DLD1 (cell line): ENCODE results near the gene VEGFB.

Experiments used
- in situ Hi-C: cut with HindIII; loops from 2 replicates; pipeline ENCODE4 v1.10.0; 2017; ENCODE audit warnings: low sequenced_read_pairs

VEGFB gene, protein sequence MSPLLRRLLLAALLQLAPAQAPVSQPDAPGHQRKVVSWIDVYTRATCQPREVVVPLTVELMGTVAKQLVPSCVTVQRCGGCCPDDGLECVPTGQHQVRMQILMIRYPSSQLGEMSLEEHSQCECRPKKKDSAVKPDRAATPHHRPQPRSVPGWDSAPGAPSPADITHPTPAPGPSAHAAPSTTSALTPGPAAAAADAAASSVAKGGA

DNA sequence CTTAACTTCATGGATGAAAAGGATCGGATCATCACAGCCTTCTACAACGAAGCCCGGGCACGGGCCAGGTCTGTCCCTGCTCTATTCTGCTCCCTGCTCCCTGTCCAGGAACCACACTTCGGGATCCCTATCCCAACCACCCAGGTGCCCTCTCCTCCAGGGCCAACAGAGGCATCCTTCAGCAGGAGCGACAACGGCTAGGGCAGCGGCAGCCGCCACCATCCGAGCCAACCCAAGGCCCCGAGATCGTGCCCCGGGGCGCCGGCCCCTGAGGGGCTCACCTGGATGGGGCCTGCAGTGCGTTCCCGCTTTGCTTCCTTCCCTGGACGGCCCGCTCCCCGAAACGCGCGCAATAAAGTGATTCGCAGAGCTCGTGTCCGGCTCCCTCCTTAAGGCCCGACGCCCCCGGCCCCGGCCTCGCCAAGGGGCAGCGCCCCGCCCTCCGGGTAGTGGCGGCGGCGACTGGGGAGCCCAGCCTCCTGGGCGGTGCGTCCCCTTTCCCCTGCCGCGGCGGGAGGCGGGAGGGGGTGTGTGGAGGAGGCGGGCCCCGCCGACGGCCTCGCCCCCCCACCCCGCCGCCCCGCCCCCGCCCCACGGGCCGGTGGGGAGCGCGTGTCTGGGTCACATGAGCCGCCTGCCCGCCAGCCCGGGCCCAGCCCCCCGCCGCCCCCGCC is at the start of gene VEGFB:
Gene VEGFB, plus strand, starts transcription at position 672 of the 674 bp plus-strand sequence. CDS start 250 bp downstream, outside the sequence.
- in situ Hi-C loops, result no loop called here

DNA sequence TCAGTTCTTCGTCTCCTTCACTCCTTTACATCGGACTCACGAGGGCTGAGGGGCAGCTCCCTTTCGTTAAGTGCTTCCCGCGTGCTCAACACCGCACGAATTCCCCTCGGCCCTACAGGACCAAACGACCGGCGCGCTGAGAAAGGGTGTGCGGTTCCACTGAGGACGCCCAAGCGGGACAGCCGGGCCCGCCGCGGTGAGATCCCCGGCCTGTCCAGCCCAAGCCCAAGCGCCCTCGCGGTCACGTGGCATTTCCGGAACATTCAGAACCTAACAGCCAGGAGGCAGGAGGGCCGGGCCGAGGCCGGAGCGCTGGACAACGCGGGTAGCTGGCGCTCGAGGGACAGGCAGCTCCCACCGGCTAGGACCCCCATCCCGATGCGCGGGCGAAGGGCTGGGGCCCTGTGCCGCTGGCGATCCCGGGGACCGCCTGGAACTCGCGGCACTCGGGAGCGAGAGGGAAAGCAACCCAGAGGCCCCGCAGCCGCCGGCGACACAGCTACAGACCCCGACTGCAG is 49.1 kb upstream of the VEGFB start:
- in situ Hi-C loops, result no loop called here

DNA sequence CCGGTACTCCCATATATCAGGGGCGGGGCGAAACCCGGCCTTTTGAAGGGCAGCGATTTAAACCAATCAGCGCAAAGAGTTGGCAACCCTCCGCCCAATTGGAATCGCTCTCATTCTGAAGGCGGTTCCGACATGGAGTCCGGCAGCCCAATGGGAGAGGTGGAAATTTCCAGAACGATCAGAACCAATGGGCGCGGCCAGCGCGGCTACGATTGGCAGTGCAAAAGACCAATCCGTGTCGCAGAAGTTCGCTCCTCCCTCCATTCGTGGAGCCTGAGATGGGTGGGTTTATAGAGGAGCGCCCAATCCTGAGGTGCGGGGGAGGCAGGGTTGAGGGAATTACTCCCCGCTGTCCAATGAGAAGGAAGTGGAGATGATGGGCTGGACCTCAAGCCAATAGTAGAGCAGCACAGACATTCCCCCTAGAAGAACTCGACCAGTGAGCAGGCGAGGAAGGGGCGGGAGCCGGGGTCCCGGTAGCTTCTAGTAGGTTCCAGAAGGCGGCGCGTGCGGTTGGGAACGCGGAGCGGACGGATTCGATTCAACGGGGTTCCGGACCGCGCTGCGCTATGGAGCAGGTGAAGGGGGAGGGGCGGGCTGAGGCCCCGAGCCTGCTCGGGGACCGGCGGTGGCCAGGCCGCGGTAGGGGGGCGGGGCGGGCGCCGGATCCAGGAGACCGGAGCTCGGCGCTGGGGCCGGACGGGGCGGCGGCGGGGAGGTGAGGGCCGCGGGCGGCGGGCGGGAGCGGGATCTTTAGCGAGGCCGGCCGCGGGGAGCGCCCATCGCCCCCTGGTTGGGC is 48.5 kb upstream of the VEGFB start, which contains the start of gene STIP1:
Gene STIP1, plus strand, starts transcription at position 479 of the 799 bp plus-strand sequence. Its CDS starts 91 bp downstream, at position 570.
- in situ Hi-C loops, result no loop called here

DNA sequence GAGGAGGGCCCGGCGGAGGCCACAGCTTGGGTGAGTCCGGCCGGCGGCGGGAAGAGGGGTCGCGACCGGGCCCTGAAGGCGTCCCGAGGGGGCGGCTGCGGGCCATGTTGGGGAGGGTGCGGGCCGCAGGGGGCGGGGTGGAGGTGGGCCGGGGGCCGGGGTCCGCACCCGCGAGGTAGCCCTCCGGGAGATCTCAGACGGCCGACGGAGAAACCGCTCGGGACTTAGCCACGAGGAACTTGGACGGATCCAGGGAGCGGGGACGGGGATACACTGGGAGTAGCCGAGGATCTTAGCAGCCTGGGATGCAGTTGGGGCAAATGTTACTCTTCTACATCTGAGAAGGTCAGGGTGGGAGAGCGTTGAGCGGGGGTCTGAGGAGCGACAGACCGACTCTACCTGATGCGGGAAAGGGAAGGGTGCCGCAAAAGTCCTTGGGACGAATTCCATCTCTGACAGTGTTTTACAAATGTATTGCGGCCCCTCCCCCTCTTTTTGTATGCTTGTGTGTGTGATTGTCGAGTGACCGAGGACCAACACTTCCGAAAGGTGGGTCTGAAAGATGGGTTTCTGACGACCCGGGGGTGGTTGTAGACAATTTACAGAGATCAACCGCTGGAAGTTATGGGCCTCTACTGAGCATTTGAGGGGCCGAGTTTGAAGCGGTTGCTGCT is 47.8 kb upstream of the VEGFB start:
- in situ Hi-C loops, result no loop called here

DNA sequence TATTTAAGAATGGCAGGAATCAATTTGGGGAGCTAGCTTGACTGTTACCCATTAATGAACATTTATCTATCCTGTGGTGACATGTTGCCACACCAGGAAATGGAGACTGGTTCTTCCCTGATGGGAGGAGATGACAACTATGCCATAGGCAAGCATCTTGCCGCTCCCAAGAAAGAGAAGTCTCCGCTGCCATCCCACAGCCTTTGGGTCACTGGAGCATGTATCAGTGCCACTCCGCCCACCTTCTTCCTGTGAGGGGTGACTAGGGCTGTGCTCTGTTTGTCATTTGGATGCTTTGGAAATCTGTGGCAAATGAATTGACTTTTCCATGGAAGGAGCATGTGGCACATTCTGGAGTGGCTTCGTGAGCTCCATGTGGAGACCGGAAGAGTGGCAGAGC is 42.0 kb upstream of the VEGFB start:
- in situ Hi-C loops, result no loop called here

DNA sequence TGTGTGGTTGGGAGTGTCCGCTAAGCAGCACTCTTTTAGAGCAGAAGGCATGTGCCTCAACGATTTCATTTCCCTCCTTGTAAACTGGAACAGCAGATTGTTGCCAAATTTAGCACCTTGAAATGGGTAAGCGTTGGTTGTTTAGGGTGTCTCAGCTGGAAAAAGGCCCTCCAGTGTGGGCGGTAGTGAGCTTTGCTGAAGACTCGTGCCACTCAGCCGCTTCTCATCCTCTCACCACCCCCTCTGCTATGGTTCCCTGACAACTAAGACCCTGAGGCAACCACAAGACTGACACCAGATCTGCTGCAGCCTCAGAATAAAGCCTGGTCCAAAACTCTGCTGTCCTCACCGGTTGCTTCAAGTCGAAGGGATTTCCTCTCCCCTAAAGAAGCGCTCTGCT is 37.8 kb upstream of the VEGFB start:
- in situ Hi-C loops, result no loop called here

DNA sequence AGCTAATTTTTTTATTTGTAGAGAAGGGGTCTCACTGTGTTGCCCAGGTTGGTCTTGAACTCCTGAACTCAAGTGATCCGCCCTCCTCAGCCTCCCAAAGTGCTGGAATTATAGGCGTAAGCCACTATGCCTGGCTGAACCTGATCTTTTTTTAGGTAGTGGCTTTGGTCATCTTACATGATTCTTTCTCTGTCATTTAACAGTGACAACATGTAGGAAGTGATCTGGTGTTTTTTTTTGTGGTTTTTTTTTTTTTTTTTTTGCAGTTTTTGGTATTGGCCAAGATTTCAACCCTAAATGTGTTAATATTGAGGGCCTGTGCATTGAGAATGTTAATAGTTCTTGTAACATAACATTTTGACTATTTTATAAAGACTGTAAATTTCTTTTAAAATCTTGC is 35.9 kb upstream of the VEGFB start:
- in situ Hi-C loops, result no loop called here

DNA sequence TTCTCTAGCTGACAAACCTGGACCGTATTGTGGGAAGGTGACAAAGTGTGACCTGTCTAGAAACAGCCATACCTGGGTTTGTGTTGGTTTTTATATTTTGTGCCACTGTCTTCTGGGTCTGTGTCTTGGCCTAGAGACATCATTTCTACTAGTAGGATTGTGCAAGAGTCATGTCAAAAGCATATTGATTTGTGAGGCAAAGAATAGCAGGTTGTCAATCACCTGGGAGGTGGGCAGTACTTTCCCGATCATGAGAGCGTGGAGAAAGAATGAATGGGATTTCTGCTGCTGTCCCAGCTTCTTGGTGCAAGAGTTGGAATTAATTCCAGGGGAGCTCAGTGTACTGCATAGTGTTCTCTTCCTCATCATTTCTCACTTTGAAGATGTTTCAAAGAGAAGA is 32.8 kb upstream of the VEGFB start:
- in situ Hi-C loops, result no loop called here

DNA sequence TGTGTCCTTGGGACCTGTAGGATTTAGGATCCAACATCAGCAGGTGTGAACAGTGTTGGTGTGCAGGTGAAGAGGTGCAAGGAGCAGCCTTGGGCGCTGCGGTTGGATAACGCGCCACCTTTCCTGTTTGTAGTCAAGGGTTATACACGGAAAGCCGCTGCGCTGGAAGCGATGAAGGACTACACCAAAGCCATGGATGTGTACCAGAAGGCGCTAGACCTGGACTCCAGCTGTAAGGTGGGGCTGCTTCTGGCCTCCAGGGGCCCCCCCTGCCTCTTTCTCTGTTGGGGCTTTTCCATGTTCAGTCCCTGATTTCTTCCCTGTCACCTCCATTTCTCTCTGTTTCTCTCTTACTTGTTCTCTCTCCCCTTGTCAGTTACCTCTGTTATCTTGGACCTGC is 31.4 kb upstream of the VEGFB start:
- in situ Hi-C loops, result no loop called here

DNA sequence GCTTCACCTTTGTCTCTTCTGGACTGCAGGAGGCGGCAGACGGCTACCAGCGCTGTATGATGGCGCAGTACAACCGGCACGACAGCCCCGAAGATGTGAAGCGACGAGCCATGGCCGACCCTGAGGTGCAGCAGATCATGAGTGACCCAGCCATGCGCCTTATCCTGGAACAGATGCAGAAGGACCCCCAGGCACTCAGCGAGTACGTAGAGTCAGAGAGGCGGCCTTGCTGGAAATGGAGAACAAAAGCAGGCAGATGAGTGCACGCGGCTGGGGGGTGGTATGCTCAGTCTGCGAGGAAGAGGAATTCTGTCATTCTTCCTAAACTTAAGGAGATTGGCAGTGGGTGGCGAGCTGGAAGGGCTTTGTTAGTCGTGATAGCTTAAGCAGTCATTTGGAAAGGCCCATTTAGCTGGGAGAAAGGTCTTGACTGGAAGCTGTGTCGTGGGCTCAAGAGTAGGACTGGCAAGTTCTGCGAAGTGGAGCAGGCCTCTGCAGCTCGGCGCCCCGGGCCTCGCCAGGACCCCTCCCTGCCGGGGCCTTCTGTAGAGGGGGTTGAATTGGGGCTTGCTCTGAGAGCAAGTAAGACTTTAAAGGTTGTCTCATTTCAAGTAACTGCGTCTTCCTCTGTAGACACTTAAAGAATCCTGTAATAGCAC is 30.8 kb upstream of the VEGFB start:
- in situ Hi-C loops, result no loop called here

DNA sequence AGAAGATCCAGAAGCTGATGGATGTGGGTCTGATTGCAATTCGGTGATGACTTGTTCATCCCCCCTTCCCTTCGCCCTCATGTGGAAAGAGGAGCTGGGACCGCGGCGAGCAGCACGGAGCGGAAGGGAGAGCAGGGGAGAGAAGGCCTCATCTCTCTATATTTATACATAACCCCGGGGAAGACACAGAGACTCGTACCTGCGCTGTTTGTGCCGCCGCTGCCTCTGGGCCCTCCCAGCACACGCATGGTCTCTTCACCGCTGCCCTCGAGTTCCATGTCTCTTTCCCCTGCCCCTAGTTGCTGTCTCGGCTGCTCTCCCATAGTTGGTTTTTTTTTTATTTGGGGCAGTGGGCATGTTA is 30.3 kb upstream of the VEGFB start:
- in situ Hi-C loops, result no loop called here

DNA sequence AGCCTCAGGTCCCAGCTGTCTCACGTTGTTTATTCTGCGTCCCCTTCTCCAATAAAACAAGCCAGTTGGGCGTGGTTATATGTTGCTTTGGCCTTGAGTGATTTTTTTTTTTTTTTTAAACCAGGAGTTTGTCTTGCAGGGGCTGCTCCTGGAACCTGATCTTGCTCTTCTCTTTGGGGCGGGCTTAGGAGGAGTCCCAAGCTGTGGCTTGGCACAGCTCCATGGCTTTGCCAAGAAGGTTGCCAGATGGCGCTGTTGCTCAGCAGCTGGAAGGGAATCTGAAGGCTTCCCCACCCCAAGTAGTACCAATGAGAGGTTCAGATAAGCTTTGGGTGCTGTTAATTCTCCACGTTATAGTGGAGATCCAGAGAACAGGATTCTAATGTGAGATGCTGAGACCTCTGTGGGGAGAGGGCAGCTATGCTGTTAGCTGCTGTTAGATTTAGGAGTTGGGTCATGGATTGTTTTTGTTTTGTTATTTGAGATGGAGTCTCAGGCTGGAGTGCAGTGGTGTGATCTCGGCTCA is 29.9 kb upstream of the VEGFB start:
- in situ Hi-C loops, result no loop called here

DNA sequence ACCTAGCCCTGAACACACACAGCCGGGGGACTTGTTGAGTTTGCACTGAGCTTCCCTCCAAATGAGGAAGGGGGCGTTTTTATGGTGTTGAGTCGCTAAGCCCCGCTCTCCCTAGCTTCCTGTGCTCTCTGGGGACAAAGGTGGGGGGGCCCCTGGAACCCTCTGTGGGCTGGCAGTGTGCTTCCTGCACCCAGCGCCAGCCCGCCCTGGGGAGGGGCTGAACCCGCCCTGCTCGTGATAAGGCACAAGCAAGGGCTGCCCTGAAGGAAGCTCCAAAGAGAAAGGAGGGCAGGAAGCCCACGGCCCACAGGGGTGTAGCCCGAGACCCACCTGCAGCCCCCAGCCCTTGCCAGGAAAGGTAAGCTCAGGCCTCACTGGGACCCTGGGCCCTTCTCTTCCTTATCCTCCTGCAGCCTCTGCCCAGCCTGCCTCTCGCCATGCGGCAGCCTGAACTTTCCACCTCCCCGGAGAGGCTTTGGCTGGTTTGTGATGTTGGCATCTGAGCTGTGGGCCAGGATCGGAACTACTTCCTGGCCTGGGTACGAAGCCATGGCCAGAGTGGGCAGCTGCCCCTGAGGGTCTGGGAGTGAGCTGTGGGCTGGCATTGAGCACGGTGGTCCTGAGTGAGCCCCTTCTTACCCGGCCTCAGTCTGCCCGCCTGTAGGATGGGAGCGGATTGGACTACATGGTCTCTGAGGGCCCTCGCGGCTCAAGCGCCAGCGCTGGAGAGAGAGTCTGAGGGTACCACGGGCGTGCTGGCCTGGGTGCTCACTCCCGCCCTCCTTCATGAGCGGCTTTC is 27.7 kb upstream of the VEGFB start, which contains the start of gene FERMT3:
Gene FERMT3, plus strand, starts transcription at position 265 of the 799 bp plus-strand sequence. CDS start 644 bp downstream, outside the sequence.
- in situ Hi-C loops, result no loop called here

DNA sequence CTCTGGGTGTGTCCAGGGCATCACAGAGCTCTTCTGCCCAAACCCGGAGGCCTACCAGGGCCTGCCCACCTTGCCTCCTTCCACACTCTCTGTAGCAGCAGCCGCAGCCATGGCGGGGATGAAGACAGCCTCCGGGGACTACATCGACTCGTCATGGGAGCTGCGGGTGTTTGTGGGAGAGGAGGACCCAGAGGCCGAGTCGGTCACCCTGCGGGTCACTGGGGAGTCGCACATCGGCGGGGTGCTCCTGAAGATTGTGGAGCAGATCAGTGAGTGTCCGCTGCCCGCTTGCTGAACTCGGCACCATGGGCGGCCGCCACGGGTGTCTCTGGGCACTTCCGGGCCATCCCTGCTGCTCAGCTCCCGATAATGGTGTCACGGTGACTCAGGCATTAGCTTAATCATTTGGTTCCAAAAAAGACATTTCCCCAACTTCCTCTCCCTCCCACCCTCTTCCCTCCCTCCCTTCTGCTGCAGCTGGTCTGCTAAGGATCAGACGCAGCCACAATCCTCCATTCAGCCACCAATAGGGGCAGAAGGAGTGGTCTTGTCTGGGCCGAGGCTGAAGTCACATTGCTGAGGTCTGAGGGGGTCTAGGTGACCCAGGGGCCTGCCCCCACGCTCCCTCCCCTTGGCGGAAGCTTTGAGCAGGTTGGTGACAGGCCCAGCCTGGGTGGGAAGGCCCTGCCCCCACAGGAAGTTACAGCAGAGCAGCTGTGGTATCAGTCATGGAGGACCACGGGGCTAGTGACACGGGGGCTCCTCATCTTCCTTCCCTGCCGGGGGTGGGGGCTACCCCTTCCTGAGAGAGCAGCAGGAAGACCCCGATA is 26.9 kb upstream of the VEGFB start:
- in situ Hi-C loops, result no loop called here

DNA sequence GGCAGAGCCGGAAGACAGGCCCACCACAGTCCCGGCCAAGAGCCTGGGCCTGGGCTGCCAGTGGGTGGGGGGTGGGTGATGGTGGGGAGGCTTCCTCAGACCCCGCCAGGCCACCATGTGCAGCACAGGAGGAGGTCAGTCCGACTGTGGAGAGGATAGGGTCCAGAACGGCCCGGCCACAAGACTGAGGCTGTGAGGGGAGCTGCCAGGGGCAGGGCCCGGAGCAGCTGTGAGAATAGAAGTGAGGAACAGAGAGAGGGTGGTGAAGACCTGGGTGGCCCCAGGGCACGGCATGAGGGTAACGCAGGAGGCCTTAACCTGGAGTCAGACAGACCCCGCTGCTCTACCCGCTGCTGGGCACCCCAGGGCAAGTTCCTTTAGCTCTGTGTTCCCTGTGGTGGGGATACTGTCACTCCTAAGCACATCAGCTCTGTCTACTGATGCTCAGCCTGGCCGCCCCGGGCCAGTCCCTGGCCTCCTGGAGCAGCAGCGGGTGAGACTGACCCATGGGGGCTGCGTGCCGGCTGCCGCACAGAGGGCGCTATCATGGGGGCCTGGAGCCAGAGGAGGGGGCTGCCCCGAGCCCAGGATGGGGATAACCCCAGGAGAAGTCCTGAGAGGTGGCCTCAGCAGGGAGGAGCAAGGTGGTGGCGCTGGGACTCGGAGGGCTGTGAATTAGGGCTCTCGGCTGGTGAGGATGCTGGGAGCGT is 26.1 kb upstream of the VEGFB start:
- in situ Hi-C loops, result no loop called here

DNA sequence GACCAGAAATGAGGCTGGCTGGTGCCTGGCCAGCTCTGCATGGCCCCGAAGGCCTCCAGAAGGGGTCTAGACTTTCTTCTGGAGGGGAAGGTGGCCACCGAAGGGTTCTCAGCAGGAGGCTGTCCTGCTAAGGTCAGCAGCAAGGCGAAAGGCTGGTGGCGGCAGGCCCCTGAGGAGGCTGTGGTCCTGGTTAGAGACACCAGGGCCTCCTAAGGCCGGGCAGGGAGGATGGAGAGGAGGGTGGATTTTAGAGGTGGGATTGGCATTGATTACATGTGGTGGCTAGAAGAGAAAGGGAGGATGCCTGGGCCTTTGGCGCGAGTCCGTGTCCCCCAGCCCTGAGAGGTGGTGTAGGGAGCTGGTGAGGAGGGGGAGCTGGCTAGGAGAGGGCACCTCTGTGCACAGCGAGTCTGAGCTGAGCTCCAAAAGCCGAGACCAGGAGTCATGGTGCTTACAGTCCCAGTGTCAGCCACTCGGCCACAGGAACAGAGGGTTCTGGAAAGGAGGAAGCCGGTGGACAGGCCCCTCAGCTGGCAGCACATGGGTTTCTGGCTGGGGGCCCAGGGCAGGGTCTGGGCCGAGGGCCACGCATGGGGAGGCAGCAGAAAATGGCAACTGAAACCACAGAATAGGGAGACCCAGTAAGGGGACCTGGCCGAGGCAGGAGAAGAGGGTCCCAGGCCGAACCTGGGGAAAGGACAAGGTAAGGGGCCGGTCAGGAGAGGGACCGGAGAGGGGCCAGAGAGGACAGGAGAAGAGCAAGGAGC is 25.4 kb upstream of the VEGFB start:
- in situ Hi-C loops, result no loop called here

DNA sequence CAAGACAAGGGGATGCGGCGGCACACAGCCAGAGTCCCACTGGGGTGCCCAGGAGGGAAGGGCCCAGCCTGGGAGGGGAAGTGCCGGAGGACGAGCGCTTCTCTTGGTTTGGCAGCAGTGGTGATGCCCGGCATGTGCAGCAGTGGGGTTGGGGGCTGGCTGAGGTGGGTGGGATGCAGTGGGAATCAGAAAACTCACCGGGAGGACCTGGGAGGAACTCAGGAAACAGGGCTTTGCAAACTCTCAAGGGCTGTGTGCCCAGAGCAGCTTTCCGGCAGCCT is 24.9 kb upstream of the VEGFB start:
- in situ Hi-C loops, result no loop called here
